Mesendoderm (in vitro differentiated cells): ENCODE results near the gene C10orf90.

Experiments used
- DNase-seq: peaks from one replicate; pipeline ENCODE4 v3.0.0; 2013
- H2AK5ac ChIP-seq: 2 replicates; pipeline ENCODE4 v1.6.1; 2013; ENCODE audit warnings: low read length, inconsistent platforms
- H2BK120ac ChIP-seq: 2 replicates; pipeline ENCODE4 v1.6.1; 2013; ENCODE audit warnings: low read depth, mild to moderate bottlenecking, low read length, moderate library complexity, mixed read lengths
- H2BK15ac ChIP-seq: replicated peaks from 2 replicates; pipeline ENCODE4 v1.6.1; 2013; ENCODE audit warnings: low read depth, mild to moderate bottlenecking, moderate library complexity
- H2BK5ac ChIP-seq: 2 replicates; pipeline ENCODE4 v1.6.1; 2013; ENCODE audit warnings: low read length, inconsistent platforms
- H3K18ac ChIP-seq: 2 replicates; pipeline ENCODE4 v1.6.1; 2013; ENCODE audit warnings: mild to moderate bottlenecking, low read length, mixed read lengths
- H3K23ac ChIP-seq: one replicate; pipeline ENCODE4 v1.6.1; 2013; ENCODE audit warnings: low read length
- H3K27ac ChIP-seq: 2 replicates; pipeline ENCODE4 v1.5.1; 2013; ENCODE audit warnings: low read depth, mild to moderate bottlenecking, inconsistent platforms, low read length, moderate library complexity
- H3K27me3 ChIP-seq: 2 replicates; pipeline ENCODE4 v1.6.1; 2013; ENCODE audit warnings: low read length, control low read depth, mild to moderate bottlenecking, inconsistent platforms; ENCODE audit not compliant: insufficient read depth, poor library complexity
- H3K36me3 ChIP-seq: 2 replicates; pipeline ENCODE4 v1.6.1; 2013; ENCODE audit warnings: low read length, inconsistent platforms; ENCODE audit not compliant: control insufficient read depth, insufficient read depth
- H3K4ac ChIP-seq: one replicate; pipeline ENCODE4 v1.6.1; 2013; ENCODE audit warnings: low read depth, mild to moderate bottlenecking, low read length, moderate library complexity
- H3K4me1 ChIP-seq: 2 replicates; pipeline ENCODE4 v1.6.1; 2013; ENCODE audit warnings: low read depth, low read length, inconsistent platforms; ENCODE audit not compliant: control insufficient read depth
- H3K4me2 ChIP-seq: 2 replicates; pipeline ENCODE4 v1.6.1; 2013; ENCODE audit warnings: low read length
- H3K4me3 ChIP-seq: 2 replicates; pipeline ENCODE4 v1.5.1; 2013; ENCODE audit warnings: mild to moderate bottlenecking, low read length
- H3K56ac ChIP-seq: one replicate; pipeline ENCODE4 v1.6.1; 2013; ENCODE audit warnings: low read length
- H3K79me1 ChIP-seq: 2 replicates; pipeline ENCODE4 v1.6.1; 2013; ENCODE audit warnings: low read length, inconsistent platforms
- H3K79me2 ChIP-seq: 2 replicates; pipeline ENCODE4 v1.6.1; 2013; ENCODE audit warnings: mild to moderate bottlenecking, low read length; ENCODE audit not compliant: control insufficient read depth, insufficient read depth
- H3K9ac ChIP-seq: 2 replicates; pipeline ENCODE4 v1.6.1; 2013; ENCODE audit warnings: low read length, inconsistent platforms
- H4K5ac ChIP-seq: one replicate; pipeline ENCODE4 v1.6.1; 2013; ENCODE audit warnings: low read length
- H4K8ac ChIP-seq: one replicate; pipeline ENCODE4 v1.6.1; 2013; ENCODE audit warnings: low read depth, mild to moderate bottlenecking, control low read depth, low read length, moderate library complexity
- WGBS: extraction: QIAGEN DNeasy Blood & Tissue Kit; methylation state at CpG from one replicate; pipeline ENCODE4 v1.1.7; 2013; ENCODE audit warnings: low lambda C conversion rate, missing lambda C conversion rate; ENCODE audit not compliant: insufficient coverage; ENCODE audit errors: extremely low coverage; 5-methylcytosine and 5-hydroxymethylcytosine counted together

Gene C10orf90

GRCh38 chr10:126455766-126456405 is 214.6 kb downstream of the C10orf90 start:
- H4K8ac ChIP-seq, result no peak overlapping the region
- H3K4me3 ChIP-seq, result no peak overlapping the region
- DNase-seq, result no peak
- H2AK5ac ChIP-seq, result no peak overlapping the region
- no peak overlapping the region for H3K9ac ChIP-seq
- H2BK120ac ChIP-seq, result no peak overlapping the region
- H4K5ac ChIP-seq, result no peak overlapping the region
- H3K4ac ChIP-seq, result no peak overlapping the region
- no peaks in the 10 kb centered on the region for H3K4me1 ChIP-seq
- no peak overlapping the region for H3K23ac ChIP-seq
- no peaks in the 10 kb centered on the region for H3K79me1 ChIP-seq
- H2BK15ac ChIP-seq, result no peak overlapping the region
- no peak overlapping the region for H3K4me2 ChIP-seq
- H3K27ac ChIP-seq, result no peak overlapping the region
- no peak overlapping the region for H3K56ac ChIP-seq
- no peak overlapping the region for H3K18ac ChIP-seq
- H3K79me2 ChIP-seq, result no peaks in the 10 kb centered on the region
- no peak overlapping the region for H2BK5ac ChIP-seq
- no peaks in the 10 kb centered on the region for H3K36me3 ChIP-seq
- no peaks in the 10 kb centered on the region for H3K27me3 ChIP-seq
- WGBS, result no CpG with 5 or more reads among the region's 11 CpGs

DNA sequence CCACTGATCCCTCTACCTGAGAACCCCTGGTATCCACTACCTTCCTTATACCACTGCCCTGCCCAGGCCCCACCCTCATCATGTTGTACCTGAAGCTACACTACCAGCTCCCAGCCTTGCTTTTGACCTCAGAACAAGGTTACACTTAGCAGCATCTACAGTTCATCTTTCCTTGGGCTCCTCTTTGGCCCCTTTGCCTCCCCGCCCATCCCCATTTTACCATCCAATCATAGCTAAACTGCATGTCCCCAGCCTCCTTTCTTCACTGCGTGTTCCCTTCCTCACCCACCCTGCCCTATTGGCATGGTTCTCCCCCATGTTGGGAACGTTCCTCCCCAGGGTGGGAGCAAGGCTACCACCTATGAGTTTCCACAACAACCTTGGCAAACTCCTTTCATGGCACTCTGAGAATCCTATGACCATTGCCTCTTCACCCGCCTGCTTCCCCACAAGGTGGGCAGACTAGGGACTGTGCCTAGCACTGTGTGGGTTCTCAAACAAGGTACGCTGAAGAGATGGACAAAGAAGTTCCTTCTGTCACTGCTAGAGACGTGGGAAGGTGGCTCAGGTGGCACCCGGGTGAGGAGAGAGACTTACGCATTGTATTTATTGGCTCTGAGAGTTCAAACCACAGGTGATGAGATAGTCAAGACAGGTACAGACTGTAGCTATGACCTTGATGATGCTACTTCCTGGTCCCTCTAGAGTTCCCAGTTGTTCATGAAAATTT is 215.3 kb downstream of the C10orf90 start:
- Histone ChIP-seq H3K4me1 (no peaks in the 10 kb centered on the region), H2BK5ac (no peak overlapping the region), H2AK5ac (no peak overlapping the region), H2BK15ac (no peak overlapping the region), H4K8ac (no peak overlapping the region), H2BK120ac (no peak overlapping the region), H3K79me2 (no peaks in the 10 kb centered on the region), H3K9ac (no peak overlapping the region), H3K23ac (no peak overlapping the region), H3K4me2 (no peak overlapping the region), H3K18ac (no peak overlapping the region), H3K4ac (no peak overlapping the region), H3K56ac (no peak overlapping the region), H3K4me3 (no peak overlapping the region), H3K36me3 (no peaks in the 10 kb centered on the region), H3K79me1 (no peaks in the 10 kb centered on the region), H3K27me3 (no peaks in the 10 kb centered on the region), H3K27ac (no peak overlapping the region), H4K5ac (no peak overlapping the region)
- DNase-seq, result no peak
- WGBS, result no CpG with 5 or more reads among the region's 8 CpGs

DNA sequence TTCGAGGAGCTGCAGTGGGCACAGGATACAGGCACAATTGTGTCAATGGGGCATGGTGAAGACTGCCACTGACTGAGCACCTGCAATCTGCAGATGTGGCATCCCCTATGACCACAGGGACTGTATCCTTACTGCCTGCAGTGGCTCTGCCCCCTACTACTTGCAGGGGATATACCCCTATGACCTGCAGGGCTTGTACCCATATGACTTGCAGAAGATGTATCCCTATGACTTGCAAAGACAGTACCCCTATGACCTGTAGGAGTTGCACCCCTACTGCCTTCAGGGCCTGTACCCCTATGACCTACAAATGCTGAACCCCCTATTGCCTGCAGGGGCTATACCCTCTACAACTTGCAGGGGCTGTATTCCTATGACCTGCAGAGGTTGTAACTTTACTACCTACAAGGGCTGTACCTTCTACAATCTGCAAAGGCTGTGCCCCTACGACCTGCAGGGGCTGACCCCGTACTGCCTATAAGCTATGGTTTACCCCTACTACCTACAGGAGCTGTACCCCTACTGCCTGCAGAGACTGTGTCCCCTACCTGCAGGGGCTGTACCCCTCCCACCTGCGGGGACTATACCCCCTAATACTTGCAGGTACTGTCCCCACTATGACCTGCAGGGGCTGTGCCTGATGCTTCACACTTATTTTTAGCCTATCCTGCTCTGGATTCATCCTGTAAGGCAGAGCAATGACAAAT is 216.3 kb downstream of the C10orf90 start:
- H3K27me3 ChIP-seq, result no peaks in the 10 kb centered on the region
- H4K8ac ChIP-seq, result no peak overlapping the region
- no peak overlapping the region for H4K5ac ChIP-seq
- DNase-seq, result no peak
- H3K79me2 ChIP-seq, result no peaks in the 10 kb centered on the region
- no peak overlapping the region for H3K9ac ChIP-seq
- no peaks in the 10 kb centered on the region for H3K36me3 ChIP-seq
- no peak overlapping the region for H3K56ac ChIP-seq
- no peak overlapping the region for H2BK15ac ChIP-seq
- no peak overlapping the region for H3K4me2 ChIP-seq
- H3K4me1 ChIP-seq, result no peaks in the 10 kb centered on the region
- no peak overlapping the region for H2AK5ac ChIP-seq
- no CpG with 5 or more reads among the region's 4 CpGs for WGBS
- H3K27ac ChIP-seq, result no peak overlapping the region
- no peak overlapping the region for H2BK120ac ChIP-seq
- no peak overlapping the region for H3K4ac ChIP-seq
- H2BK5ac ChIP-seq, result no peak overlapping the region
- no peak overlapping the region for H3K4me3 ChIP-seq
- H3K23ac ChIP-seq, result no peak overlapping the region
- H3K18ac ChIP-seq, result no peak overlapping the region
- H3K79me1 ChIP-seq, result no peaks in the 10 kb centered on the region

DNA sequence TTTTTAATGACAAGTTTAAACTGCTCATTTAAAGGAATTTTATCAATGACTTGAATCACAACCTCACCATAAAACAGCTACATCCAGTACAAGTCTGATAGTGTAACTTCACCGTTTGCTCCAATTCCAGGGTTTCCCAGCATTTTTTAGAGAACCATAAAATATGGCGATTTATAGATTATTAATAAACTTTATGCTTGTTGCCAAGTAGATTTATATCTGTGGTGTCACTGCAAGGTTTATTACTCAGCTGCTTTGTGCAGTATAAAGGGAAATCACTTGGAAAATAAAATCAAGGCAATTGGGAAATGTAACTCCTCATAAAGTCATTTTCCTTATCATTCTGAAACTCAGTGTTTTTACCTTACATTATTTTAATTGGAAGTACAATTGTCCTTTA is 218.2 kb downstream of the C10orf90 start:
- H3K56ac ChIP-seq, result no peak overlapping the region
- H3K36me3 ChIP-seq, result no peaks in the 10 kb centered on the region
- no peak for DNase-seq
- no CpG with 5 or more reads among the region's 2 CpGs for WGBS
- H3K23ac ChIP-seq, result no peak overlapping the region
- no peak overlapping the region for H3K4me3 ChIP-seq
- H3K9ac ChIP-seq, result no peak overlapping the region
- H3K79me2 ChIP-seq, result no peaks in the 10 kb centered on the region
- H4K5ac ChIP-seq, result no peak overlapping the region
- no peak overlapping the region for H3K27ac ChIP-seq
- H3K4ac ChIP-seq, result no peak overlapping the region
- H2BK5ac ChIP-seq, result no peak overlapping the region
- H2AK5ac ChIP-seq, result no peak overlapping the region
- H3K4me1 ChIP-seq, result no peaks in the 10 kb centered on the region
- no peak overlapping the region for H2BK120ac ChIP-seq
- no peak overlapping the region for H4K8ac ChIP-seq
- H3K18ac ChIP-seq, result no peak overlapping the region
- no peak overlapping the region for H3K4me2 ChIP-seq
- H3K27me3 ChIP-seq, result no peaks in the 10 kb centered on the region
- no peak overlapping the region for H2BK15ac ChIP-seq
- H3K79me1 ChIP-seq, result no peaks in the 10 kb centered on the region

DNA sequence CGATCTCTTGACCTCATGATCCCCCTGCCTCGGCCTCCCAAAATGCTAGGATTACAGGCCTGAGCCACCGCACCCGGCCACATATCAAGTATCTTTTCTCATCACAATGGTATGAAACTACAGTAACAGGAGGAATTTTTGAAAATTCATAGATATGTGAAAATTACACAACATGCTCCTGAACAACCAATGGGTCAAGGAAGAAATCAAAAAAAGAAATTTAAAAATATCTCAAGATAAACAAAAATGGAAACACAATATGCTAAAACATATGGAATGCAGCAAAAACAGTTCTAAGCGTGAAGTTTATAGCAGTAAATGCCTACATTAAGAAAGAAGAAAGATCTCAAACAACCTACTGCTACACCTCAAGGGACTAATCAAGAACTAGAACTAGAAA is 222.4 kb downstream of the C10orf90 start:
- Histone ChIP-seq H3K27me3 (no peaks in the 10 kb centered on the region), H2BK15ac (no peak overlapping the region), H4K5ac (no peak overlapping the region), H3K23ac (no peak overlapping the region), H4K8ac (no peak overlapping the region), H3K79me2 (no peaks in the 10 kb centered on the region), H3K4me2 (no peak overlapping the region), H2BK5ac (no peak overlapping the region), H3K4me1 (no peaks in the 10 kb centered on the region), H3K18ac (no peak overlapping the region), H3K56ac (no peak overlapping the region), H3K4ac (no peak overlapping the region), H3K4me3 (no peak overlapping the region), H2AK5ac (no peak overlapping the region), H2BK120ac (no peak overlapping the region), H3K79me1 (no peaks in the 10 kb centered on the region), H3K27ac (no peak overlapping the region), H3K9ac (no peak overlapping the region), H3K36me3 (no peaks in the 10 kb centered on the region)
- no CpG with 5 or more reads among the region's 5 CpGs for WGBS
- DNase-seq, result no peak
